ENCODE results near the gene FYCO1. TPM values are rescaled to one million over a fixed set of nuclear protein-coding genes. Genes with fewer than 3 reads are reported as not detected.

The FYCO1 gene
- total and polyA plus RNA-seq, 5 donors = 62.7 to 114 (median 85.8) TPM

- intact Hi-C loops (cut with DNase I) = no loop called here
- DNase-seq (no peak), ATAC-seq (peak; percentile 46 to 62)
- no peaks in the 10 kb centered on the region for H3K9me3 ChIP-seq (ENCODE audit: control insufficient read depth, low read length)
- peak overlapping the region; percentile 63 for H3K27ac ChIP-seq (ENCODE audit: low read length)
- 83% methylated on average over 6 of the region's 6 CpGs for WGBS
- H3K4me1 ChIP-seq (ENCODE audit: control insufficient read depth, insufficient read depth, low read length) = no peaks in the 10 kb centered on the region
- H3K4me3 ChIP-seq (ENCODE audit: low read length) = no peak overlapping the region
- H3K27me3 ChIP-seq (ENCODE audit: control insufficient read depth, insufficient read depth) = no peaks in the 10 kb centered on the region
These were observed 37.3 kb downstream of the FYCO1 start for GRCh38 chr3:45958321-45958791.

- WGBS = 52% methylated on average over 5 of the region's 5 CpGs
- no peaks in the 10 kb centered on the region for H3K4me1 ChIP-seq (ENCODE audit: control insufficient read depth, insufficient read depth, low read length)
- H3K27me3 ChIP-seq (ENCODE audit: control insufficient read depth, insufficient read depth) = no peaks in the 10 kb centered on the region
- DNase-seq (no peak), ATAC-seq (no peak)
- intact Hi-C loops (cut with DNase I) = no loop called here
- peak overlapping the region; percentile 1 for H3K27ac ChIP-seq (ENCODE audit: low read length)
- H3K9me3 ChIP-seq (ENCODE audit: control insufficient read depth, low read length) = no peaks in the 10 kb centered on the region
- no peak overlapping the region for H3K4me3 ChIP-seq (ENCODE audit: low read length)
These were observed 38.0 kb downstream of the FYCO1 start for GRCh38 chr3:45957586-45957985.

GRCh38 chr3:45955706-45956105 lies 39.9 kb downstream of the FYCO1 start:
- ATAC-seq (no peak), DNase-seq (no peak)
- Histone ChIP-seq H3K27ac (ENCODE audit: low read length) (no peak overlapping the region), H3K4me1 (ENCODE audit: control insufficient read depth, insufficient read depth, low read length) (no peaks in the 10 kb centered on the region), H3K9me3 (ENCODE audit: control insufficient read depth, low read length) (no peaks in the 10 kb centered on the region), H3K4me3 (ENCODE audit: low read length) (no peak overlapping the region), H3K27me3 (ENCODE audit: control insufficient read depth, insufficient read depth) (no peaks in the 10 kb centered on the region)
- intact Hi-C loops (cut with DNase I) = no loop called here
- WGBS = 96% methylated on average over 4 of the region's 4 CpGs

- WGBS = 79% methylated on average over 11 of the region's 11 CpGs
- Histone ChIP-seq H3K27ac (ENCODE audit: low read length) (no peak overlapping the region), H3K4me1 (ENCODE audit: control insufficient read depth, insufficient read depth, low read length) (no peaks in the 10 kb centered on the region), H3K4me3 (ENCODE audit: low read length) (no peak overlapping the region), H3K27me3 (ENCODE audit: control insufficient read depth, insufficient read depth) (no peaks in the 10 kb centered on the region), H3K9me3 (ENCODE audit: control insufficient read depth, low read length) (no peaks in the 10 kb centered on the region)
- ATAC-seq = no peak
- intact Hi-C loops (cut with DNase I) = no loop called here
- DNase-seq = no peak
These were observed 40.5 kb downstream of the FYCO1 start for GRCh38 chr3:45955017-45955647.

- no peak overlapping the region for H3K4me3 ChIP-seq (ENCODE audit: low read length)
- ATAC-seq = no peak
- no peaks in the 10 kb centered on the region for H3K4me1 ChIP-seq (ENCODE audit: control insufficient read depth, insufficient read depth, low read length)
- no peaks in the 10 kb centered on the region for H3K9me3 ChIP-seq (ENCODE audit: control insufficient read depth, low read length)
- H3K27ac ChIP-seq (ENCODE audit: low read length) = no peak overlapping the region
- intact Hi-C loops (cut with DNase I) = no loop called here
- WGBS = 97% methylated on average over 3 of the region's 3 CpGs
- no peaks in the 10 kb centered on the region for H3K27me3 ChIP-seq (ENCODE audit: control insufficient read depth, insufficient read depth)
- no peak for DNase-seq
These were observed 41.3 kb downstream of the FYCO1 start for GRCh38 chr3:45954306-45954705.

- H3K27ac ChIP-seq (ENCODE audit: low read length) = no peak overlapping the region
- H3K27me3 ChIP-seq (ENCODE audit: control insufficient read depth, insufficient read depth) = no peaks in the 10 kb centered on the region
- H3K9me3 ChIP-seq (ENCODE audit: control insufficient read depth, low read length) = no peaks in the 10 kb centered on the region
- H3K4me3 ChIP-seq (ENCODE audit: low read length) = no peak overlapping the region
- no peaks in the 10 kb centered on the region for H3K4me1 ChIP-seq (ENCODE audit: control insufficient read depth, insufficient read depth, low read length)
- intact Hi-C loops (cut with DNase I) = no loop called here
- DNase-seq = no peak
- 72% methylated on average over 4 of the region's 4 CpGs for WGBS
- no peak for ATAC-seq
These were observed 42.1 kb downstream of the FYCO1 start for GRCh38 chr3:45953536-45953935.

GRCh38 chr3:45952456-45952855 lies 43.2 kb downstream of the FYCO1 start:
- Histone ChIP-seq H3K27ac (ENCODE audit: low read length) (no peak overlapping the region), H3K4me1 (ENCODE audit: control insufficient read depth, insufficient read depth, low read length) (no peaks in the 10 kb centered on the region), H3K27me3 (ENCODE audit: control insufficient read depth, insufficient read depth) (no peaks in the 10 kb centered on the region), H3K4me3 (ENCODE audit: low read length) (no peak overlapping the region), H3K9me3 (ENCODE audit: control insufficient read depth, low read length) (no peaks in the 10 kb centered on the region)
- intact Hi-C loops (cut with DNase I) = no loop called here
- ATAC-seq (no peak), DNase-seq (no peak)
- WGBS = 61% methylated on average over 4 of the region's 4 CpGs

- intact Hi-C loops (cut with DNase I) = no loop called here
- H3K27ac ChIP-seq (ENCODE audit: low read length) = no peak overlapping the region
- no peaks in the 10 kb centered on the region for H3K9me3 ChIP-seq (ENCODE audit: control insufficient read depth, low read length)
- no peak for ATAC-seq
- WGBS = 84% methylated on average over 6 of the region's 6 CpGs
- no peaks in the 10 kb centered on the region for H3K27me3 ChIP-seq (ENCODE audit: control insufficient read depth, insufficient read depth)
- no peaks in the 10 kb centered on the region for H3K4me1 ChIP-seq (ENCODE audit: control insufficient read depth, insufficient read depth, low read length)
- H3K4me3 ChIP-seq (ENCODE audit: low read length) = no peak overlapping the region
- no peak for DNase-seq
These were observed 43.7 kb downstream of the FYCO1 start for GRCh38 chr3:45951946-45952345.

- Histone ChIP-seq H3K4me1 (ENCODE audit: control insufficient read depth, insufficient read depth, low read length) (no peaks in the 10 kb centered on the region), H3K27ac (ENCODE audit: low read length) (no peak overlapping the region)
These were observed 44.7 kb downstream of the FYCO1 start for GRCh38 chr3:45950686-45951600.

GRCh38 chr3:45950131-45950530 lies 45.5 kb downstream of the FYCO1 start:
- intact Hi-C loops (cut with DNase I) = no loop called here
- no peaks in the 10 kb centered on the region for H3K27me3 ChIP-seq (ENCODE audit: control insufficient read depth, insufficient read depth)
- DNase-seq = no peak
- WGBS = 97% methylated on average over 2 of the region's 2 CpGs
- no peaks in the 10 kb centered on the region for H3K4me1 ChIP-seq (ENCODE audit: control insufficient read depth, insufficient read depth, low read length)
- no peak overlapping the region for H3K27ac ChIP-seq (ENCODE audit: low read length)
- no peak overlapping the region for H3K4me3 ChIP-seq (ENCODE audit: low read length)
- no peaks in the 10 kb centered on the region for H3K9me3 ChIP-seq (ENCODE audit: control insufficient read depth, low read length)
- no peak for ATAC-seq

More at GRCh38 chr3:45950686-45951600, 44.7 kb downstream of the FYCO1 start:
- WGBS = 93% methylated on average over 6 of the region's 6 CpGs
- intact Hi-C loops (cut with DNase I) = no loop called here
- no peaks in the 10 kb centered on the region for H3K27me3 ChIP-seq (ENCODE audit: control insufficient read depth, insufficient read depth)
- no peaks in the 10 kb centered on the region for H3K9me3 ChIP-seq (ENCODE audit: control insufficient read depth, low read length)
- ATAC-seq (peak; percentile 6 to 16), DNase-seq (no peak)
- no peak overlapping the region for H3K4me3 ChIP-seq (ENCODE audit: low read length)

- intact Hi-C loops (cut with DNase I) = no loop called here
- no peak for ATAC-seq
- DNase-seq = no peak
These were observed 46.2 kb downstream of the FYCO1 start for GRCh38 chr3:45949432-45949831.

More at GRCh38 chr3:45949432-45949831, 46.2 kb downstream of the FYCO1 start:
- no peaks in the 10 kb centered on the region for H3K9me3 ChIP-seq (ENCODE audit: control insufficient read depth, low read length)
- H3K4me1 ChIP-seq (ENCODE audit: control insufficient read depth, insufficient read depth, low read length) = no peaks in the 10 kb centered on the region
- 94% methylated on average over 4 of the region's 4 CpGs for WGBS
- no peak overlapping the region for H3K27ac ChIP-seq (ENCODE audit: low read length)
- no peak overlapping the region for H3K4me3 ChIP-seq (ENCODE audit: low read length)
- no peaks in the 10 kb centered on the region for H3K27me3 ChIP-seq (ENCODE audit: control insufficient read depth, insufficient read depth)
